ENCODE data around the gene HRH2.

HRH2 gene

DNA sequence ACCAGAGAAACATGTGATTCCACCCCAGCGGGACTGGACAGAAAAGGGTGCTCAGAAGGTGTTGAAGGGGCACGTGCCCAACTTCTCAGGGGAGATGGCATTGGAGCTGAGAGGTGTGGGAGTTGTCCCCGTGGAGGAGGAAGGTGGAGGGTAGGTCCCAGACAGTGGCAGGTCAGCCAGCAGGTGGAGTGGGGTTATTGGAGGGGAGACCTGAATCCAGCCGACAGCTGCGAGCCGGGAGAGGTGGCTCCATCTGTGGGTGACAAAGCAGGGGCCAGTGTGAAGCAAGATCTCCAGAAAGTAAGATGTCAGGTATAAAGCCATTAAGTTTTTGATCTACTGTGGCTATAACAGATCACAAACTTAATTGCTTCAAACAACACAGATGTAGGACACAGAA is 75.1 kb downstream of the HRH2 start:
- TF ChIP-seq, protein P1, sequence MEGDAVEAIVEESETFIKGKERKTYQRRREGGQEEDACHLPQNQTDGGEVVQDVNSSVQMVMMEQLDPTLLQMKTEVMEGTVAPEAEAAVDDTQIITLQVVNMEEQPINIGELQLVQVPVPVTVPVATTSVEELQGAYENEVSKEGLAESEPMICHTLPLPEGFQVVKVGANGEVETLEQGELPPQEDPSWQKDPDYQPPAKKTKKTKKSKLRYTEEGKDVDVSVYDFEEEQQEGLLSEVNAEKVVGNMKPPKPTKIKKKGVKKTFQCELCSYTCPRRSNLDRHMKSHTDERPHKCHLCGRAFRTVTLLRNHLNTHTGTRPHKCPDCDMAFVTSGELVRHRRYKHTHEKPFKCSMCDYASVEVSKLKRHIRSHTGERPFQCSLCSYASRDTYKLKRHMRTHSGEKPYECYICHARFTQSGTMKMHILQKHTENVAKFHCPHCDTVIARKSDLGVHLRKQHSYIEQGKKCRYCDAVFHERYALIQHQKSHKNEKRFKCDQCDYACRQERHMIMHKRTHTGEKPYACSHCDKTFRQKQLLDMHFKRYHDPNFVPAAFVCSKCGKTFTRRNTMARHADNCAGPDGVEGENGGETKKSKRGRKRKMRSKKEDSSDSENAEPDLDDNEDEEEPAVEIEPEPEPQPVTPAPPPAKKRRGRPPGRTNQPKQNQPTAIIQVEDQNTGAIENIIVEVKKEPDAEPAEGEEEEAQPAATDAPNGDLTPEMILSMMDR (IDR thresholded peaks at IDR 0.05; ENCODE audit: low read depth, low read length, missing control alignments) = no peak
- no peak for DNase-seq (ENCODE audit: extremely low read depth, low read depth)
- H3K4me3 ChIP-seq (replicated peaks; ENCODE audit: low read depth, low read length) = no peak overlapping the region

DNA sequence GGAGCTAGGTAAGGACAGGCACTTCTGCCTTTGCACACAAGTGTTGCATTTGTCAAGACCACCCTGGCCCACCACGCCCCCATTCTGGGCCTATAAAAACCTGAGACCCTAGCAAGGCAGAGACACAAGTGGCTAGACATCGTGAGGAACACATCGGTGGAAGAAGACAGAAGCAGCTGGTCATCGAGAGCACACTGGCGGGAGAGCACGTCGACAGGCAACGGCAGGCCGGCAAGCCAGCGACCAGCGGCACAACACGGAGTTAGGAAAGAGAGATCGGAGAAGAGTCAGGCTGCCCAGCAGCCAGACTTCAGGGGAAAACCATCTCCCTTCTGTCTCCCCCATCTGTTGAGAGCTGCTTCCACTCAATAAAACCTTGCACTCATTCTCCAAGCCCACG is 76.1 kb downstream of the HRH2 start:
- no peak for DNase-seq (ENCODE audit: extremely low read depth, low read depth)
- TF ChIP-seq, protein P1 (IDR thresholded peaks at IDR 0.05; ENCODE audit: low read depth, low read length, missing control alignments) = no peak
- H3K4me3 ChIP-seq (replicated peaks; ENCODE audit: low read depth, low read length) = no peak overlapping the region

DNA sequence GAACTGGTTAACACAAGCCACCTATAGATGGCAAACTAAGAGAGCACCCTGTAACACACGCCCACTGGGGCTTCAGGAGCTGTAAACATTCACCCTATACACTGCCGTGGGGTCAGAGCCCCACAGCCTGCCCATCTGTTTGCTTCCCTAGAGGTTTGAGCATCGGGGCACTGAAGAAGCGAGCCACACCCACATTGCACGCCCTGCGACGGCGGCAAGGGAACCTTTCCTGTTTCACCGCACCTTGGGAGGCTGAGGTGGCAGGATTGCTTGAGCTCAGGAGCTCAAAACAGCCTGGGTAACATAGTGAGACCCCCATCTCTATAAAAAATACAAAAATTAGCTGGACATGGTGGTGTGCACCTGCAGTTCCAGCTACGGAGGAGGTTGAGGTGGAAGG is 76.6 kb downstream of the HRH2 start:
- no peak overlapping the region for H3K4me3 ChIP-seq (replicated peaks; ENCODE audit: low read depth, low read length)
- DNase-seq (ENCODE audit: extremely low read depth, low read depth) = no peak
- TF ChIP-seq, protein P1 (IDR thresholded peaks at IDR 0.05; ENCODE audit: low read depth, low read length, missing control alignments) = no peak

DNA sequence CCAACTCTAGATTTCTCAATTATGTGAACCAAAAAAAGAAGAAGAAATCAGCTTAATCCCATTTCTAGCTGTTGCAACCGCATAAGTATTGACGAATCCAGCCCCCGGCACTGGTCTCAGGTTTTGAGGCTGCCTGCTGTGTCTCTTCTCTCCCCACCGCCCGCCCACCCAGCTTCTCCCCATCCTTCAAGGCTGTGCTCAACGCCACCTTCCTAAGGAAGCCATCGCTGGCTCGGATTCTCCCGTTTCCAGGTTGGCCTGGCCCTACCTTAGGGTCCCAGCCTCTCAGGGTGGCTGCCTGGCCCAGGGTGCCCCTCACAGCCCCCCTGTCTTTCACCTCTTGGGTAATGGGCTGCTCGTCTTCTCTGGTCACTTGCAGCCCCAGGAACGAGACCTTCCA is 77.8 kb downstream of the HRH2 start:
- DNase-seq (ENCODE audit: extremely low read depth, low read depth) = no peak
- H3K4me3 ChIP-seq (replicated peaks; ENCODE audit: low read depth, low read length) = no peak overlapping the region
- TF ChIP-seq, protein P1 (IDR thresholded peaks at IDR 0.05; ENCODE audit: low read depth, low read length, missing control alignments) = no peak

DNA sequence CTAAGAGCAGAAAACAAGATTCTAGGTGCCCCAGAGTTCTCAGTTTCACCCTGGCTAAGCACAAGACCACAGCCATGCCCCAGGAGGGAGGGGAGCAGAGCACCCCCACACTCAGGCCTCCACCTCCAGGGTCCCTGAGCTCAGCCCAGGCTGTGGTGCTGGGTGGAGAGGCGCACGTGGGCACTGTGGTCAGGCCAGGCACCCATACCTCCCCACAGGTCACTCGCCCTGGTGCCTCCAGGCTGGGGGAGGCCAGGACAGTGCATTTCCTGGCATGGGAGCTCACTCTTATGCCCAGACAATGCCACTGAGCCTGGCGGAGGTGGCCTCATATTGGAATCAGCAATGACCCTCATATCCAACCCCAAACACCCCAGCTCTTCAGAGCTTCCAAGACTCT is 78.8 kb downstream of the HRH2 start:
- H3K4me3 ChIP-seq (replicated peaks; ENCODE audit: low read depth, low read length) = no peak overlapping the region
- DNase-seq (ENCODE audit: extremely low read depth, low read depth) = no peak
- TF ChIP-seq, protein P1 (IDR thresholded peaks at IDR 0.05; ENCODE audit: low read depth, low read length, missing control alignments) = no peak

DNA sequence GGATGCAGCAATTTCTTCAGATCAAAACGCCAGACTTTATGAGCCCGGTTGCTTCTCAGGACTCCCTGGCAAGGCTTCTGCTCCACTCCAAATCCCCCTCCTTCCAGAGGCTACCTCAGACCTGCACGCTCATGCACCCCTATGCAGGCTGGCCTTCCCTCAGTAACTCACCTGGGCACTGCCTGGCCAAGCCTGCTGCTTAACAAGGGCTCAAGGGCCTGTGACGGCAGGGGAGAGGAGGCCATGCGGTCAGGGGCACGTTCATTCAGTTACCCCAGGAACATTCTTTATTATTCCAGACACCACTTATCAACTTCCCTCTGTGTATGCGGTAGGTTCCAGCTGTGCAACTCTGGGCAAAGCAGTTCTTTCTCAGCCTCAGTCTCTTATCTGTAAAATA is 79.6 kb downstream of the HRH2 start:
- TF ChIP-seq, protein P1 (IDR thresholded peaks at IDR 0.05; ENCODE audit: low read depth, low read length, missing control alignments) = no peak
- no peak for DNase-seq (ENCODE audit: extremely low read depth, low read depth)
- no peak overlapping the region for H3K4me3 ChIP-seq (replicated peaks; ENCODE audit: low read depth, low read length)

DNA sequence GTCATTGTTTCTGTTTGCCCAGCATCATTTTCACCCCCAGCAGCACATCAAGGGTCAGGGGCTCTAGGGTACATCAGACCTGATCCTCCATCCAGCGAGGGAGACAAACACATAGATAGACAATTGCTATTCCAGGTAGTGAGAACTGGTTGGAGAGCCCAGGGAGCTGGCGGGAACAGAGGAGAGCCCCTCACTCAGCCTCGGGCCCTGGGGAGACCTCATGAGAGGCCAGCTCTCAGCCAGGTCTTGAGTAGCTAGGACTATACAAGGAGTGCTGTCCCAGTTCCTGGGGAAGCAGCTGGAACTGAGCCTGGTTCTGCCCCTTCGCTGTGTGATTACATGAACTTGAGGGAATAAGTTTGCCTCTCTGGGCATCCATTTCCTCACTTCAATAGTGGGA is 80.3 kb downstream of the HRH2 start:
- no peak overlapping the region for H3K4me3 ChIP-seq (replicated peaks; ENCODE audit: low read depth, low read length)
- TF ChIP-seq, protein P1 (IDR thresholded peaks at IDR 0.05; ENCODE audit: low read depth, low read length, missing control alignments) = no peak
- no peak for DNase-seq (ENCODE audit: extremely low read depth, low read depth)
